Measurements from ENCODE around the gene NFATC3.

GRCh38 chr16:68041783-68042182 is 43.4 kb upstream of the NFATC3 start:
- TF ChIP-seq CTCF (IDR thresholded peaks at IDR 0.05; ENCODE audit: low read depth, low read length) = no peak
- no peak for TF ChIP-seq MYC (IDR thresholded peaks at IDR 0.05; ENCODE audit: low read depth, low read length)
- TF ChIP-seq POLR2A (IDR thresholded peaks at IDR 0.05; ENCODE audit: extremely low read depth, insufficient read length) = no peak
- no peak for TF ChIP-seq MAX (IDR thresholded peaks at IDR 0.05; ENCODE audit: low read depth, low read length)
